NCI-H2196 (cell line): ENCODE measurements around the gene ATF7IP2.
"Not testable (repeated sequence)": the region's sequence is repeated elsewhere in the genome, so short reads cannot be mapped to it uniquely, and the experiment has no call there.

Experiments
- DNase-seq: peaks from one replicate; lab custom pipeline; 2025; ENCODE audit not compliant: unreplicated experiment; lab: John Stamatoyannopoulos, UW

ATF7IP2 gene

DNA sequence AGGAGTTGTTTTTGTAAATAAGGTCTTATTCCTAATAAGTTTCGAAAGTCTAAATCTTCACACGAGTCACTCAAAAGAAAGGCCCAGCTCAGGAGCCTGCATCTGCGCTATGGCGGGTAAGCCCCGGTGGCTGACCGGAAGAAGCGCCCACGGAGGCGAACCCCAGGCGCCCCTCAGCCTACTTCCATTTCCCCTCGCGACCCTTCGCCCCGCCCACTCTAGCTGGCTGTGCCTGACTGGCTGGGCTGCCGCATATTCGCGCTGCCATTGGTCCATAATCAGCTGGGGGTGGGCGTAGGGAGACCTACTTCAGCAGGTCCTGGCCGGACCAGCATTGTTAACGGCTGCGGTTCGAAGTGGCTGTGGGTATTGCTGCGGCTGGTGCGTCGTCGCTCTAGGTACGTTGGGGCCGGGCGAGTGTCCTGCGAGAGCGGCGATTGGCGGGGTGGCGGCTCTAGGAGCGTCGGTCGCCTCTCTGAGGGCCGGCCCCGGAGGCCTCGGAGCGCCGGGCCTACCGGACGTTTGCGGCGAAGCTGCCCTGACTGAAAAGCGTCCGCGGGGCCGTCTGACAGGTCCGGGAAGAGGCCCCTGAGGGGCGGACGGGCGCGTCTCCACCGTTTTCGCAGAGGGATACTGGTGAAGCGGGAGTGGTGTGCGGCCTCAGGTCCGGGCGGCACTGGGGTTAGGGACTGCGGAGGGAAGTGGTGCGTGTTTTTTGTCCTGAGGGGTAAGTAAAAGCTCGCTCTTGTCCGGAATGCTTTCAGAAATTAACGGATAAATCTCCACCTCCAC, at the start of gene ATF7IP2:
TSS of gene ATF7IP2 (plus strand) at position 337 of the 792 bp plus-strand sequence. CDS start 44,560 bp downstream, outside the sequence.
- DNase-seq: no peak

GRCh38 chr16:10338426-10338825, 47.4 kb upstream of the ATF7IP2 start:
- DNase-seq: no peak

DNA sequence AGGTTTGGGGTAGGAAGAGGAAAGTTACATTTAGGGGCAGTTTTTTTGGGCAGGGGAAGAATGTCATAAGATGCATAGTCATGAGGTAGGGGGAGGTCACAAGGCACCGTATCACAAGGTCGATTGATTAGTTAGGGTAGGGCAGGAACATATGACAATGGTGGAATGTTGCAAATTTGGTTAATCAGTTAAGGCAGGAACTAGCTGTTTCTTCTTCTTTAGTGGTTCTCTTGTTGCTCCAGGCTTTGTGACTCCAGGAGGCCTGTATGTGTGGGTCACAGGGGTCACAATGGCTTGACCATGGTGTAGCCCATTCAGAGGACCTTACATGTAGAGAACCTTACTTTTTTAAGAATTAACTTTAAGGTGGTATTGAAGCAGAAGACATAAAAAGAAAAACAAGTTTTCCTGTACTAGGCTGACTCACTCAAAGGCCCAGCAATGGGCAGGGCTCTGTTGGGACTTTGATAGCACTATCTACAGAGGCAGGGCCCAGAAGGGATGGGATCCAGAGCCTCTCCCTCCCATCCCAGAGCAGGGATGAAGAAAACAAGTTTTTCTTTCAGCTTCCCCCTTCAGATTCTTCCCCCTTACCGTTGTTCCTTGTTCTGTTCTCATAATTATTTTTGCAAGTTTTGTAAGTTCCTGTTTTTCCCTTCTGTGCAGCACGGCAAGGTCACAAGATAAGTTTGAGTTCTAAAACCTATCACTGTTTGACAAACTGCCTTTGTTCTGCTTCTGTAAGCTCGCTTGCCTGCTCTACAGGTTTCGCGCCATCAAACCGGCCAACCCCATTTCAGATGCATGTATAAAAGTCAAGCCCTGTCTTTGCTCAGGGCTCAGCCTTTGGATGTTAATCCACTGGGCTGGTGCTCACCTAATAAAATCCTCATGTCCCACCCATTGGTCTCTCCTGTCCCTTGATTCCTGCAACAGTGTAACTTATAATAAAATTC, 45.8 kb upstream of the ATF7IP2 start:
- no peak for DNase-seq

DNA sequence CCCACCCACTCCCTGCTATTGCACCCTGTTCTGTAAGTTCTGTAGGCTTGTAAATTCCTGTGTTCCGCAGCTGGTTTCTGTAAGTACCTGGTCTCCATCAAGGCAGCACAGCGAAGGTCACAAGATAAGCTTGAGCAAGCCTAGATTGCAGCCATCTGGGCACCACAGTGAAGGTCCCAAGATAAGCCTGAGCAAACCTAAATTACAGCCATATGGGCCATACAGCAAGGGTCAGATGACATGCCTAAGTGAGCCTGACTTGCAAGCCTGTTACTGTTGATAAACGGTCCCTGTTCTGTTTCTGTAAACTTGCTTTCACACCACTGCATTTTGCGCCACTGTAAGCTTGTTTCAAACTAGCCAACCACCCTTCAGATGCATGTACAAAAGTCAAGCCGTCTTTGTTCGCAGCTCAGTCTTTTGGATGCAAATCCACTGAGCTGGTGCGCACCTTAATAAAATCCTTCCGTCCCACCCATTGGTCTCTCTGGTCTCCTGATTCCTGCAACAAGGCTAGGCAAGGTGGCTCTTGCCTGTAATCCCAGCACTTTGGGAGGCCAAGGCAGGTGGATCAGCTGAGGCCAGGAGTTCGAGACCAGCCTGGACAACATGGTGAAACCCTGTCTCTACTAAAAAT, 42.6 kb upstream of the ATF7IP2 start:
- DNase-seq: no peak

- not testable (repeated sequence) for DNase-seq
Measured at GRCh38 chr16:10344699-10345098, 41.2 kb upstream of the ATF7IP2 start.

- DNase-seq: no peak
Measured at GRCh38 chr16:10345629-10346028, 40.2 kb upstream of the ATF7IP2 start.

DNA sequence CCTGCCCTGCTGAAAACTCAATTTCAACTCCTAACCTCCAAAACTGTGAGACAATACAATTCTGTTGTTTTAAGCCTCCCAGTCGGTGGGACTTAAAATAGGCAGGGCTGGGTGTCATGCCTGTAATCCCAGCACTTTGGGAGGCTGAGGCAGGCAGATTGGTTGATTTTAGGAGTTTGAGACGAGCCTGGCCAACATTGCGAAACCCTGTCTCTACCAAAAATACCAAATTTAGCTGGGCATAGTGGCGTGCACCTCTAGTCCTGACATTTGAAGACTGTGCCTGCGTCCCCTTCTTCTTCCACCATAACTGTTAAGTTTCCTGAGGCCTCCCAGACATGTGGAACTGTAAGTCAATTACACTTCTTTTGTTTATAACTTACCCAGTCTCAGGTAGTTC, 36.0 kb upstream of the ATF7IP2 start:
- no peak for DNase-seq

GRCh38 chr16:10352262-10352661, 33.6 kb upstream of the ATF7IP2 start:
- no peak for DNase-seq

- DNase-seq: no peak
Measured at GRCh38 chr16:10355589-10355988, 30.3 kb upstream of the ATF7IP2 start.

DNA sequence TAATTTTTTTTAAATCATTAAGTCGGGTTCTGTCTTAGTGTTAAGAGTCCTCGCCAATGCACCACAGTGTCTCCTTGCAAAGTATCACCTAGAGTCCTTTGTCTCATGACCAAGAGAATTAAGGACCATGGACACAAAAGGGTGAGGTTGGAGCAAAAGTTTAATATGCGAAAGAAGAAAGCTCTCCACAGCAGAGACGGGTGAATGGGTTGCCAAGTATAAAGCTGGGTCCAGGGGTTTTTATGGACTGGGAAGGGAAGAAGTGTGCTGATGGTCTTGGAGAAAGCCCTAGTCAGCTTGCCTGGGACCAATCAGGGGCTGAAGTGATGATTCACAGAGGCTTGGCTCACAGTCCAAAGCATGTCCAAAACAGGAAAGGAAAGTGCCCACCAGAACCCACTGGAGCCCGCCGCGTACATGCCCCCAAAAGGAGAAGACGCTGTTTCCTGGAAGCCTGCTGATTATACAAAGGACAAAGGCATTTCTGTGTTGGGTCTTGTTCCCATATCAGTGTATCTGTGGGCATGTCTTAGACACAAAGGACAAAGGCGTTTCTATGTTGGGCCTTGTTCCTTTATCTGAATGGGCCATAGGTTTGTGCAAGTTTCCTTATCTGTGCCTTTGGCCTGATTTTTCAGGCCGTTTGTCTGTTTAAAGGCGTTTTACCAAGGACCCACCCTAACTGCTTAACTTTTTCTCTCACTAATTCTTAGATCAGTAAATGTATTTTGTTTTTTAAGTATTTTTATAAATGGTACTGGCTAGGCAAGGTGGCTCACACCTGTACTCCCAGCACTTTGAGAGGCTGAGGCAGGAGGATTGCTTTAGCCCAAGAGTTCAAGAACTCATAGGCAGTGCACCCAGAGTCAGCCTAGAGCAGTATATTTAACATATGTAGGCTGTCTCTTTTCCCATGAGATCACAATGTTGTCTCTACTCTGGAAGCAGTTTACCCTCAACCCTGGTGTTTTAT, 28.7 kb upstream of the ATF7IP2 start:
- DNase-seq: no peak

DNA sequence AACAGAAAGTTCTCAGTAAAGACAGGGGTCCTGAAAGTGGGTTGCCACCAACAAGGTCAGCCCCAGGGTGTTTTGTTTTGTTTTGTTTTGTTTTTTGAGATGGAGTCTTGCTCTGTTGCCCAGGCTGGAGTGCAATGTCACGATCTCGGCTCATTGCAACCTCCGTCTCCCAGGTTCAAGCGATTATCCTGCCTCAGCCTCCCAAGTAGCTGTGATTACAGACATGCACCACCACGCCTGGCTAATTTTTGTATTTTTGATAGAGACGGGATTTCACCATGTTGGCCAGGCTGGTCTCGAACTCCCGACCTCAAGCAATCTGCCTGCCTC, 24.1 kb upstream of the ATF7IP2 start:
- DNase-seq: not testable (repeated sequence)

GRCh38 chr16:10362077-10362863, 23.6 kb upstream of the ATF7IP2 start:
- DNase-seq: no peak

- DNase-seq: not testable (repeated sequence)
Measured at GRCh38 chr16:10362864-10363197, 23.0 kb upstream of the ATF7IP2 start.

DNA sequence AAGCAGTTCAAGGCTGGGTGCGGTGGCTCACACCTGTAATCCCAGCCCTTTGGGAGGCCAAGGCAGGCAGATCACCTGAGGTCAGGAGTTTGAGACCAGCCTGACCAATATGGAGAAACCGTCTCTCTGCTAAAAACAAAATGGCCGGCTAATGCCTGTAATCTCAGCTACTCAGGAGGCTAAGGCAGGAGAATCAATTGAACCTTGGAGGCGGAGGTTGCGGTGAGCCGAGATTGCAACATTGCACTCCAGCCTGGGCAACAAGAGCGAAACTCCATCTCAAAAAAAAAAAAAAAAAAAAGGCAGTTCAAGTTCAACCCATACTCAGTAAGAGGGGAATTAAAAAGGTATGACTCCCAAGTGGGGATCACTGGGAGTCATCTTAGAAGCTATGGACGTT, 19.2 kb upstream of the ATF7IP2 start:
- DNase-seq: not testable (repeated sequence)

- no peak for DNase-seq
Measured at GRCh38 chr16:10367616-10368188, 18.2 kb upstream of the ATF7IP2 start.

DNA sequence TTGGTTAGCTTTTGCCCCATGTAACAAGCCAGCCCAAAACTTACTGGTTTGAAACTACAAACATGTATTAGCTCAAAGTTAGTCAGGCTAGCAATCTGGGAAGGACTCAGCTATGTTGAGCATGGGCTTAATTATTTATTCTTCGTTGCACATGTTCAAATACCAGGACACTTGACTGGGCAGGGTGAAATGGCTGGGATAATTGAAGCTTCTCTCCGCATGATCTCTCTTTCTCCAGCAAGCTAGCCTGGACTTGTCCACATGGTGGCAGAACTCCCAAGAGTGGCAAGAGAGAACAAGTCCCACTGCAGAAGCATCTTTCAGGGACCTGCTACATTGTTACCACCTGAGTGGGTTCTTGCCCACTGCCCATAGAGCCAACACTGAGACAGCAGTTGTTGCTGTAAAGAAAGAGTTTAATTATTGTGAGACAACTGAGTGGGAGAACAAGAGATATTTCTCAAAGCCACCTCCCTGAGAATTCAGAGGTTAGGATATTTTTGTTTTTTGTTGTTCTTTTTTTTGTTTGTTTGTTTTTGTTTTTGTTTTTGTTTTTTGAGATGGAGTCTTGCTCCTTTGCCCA, 16.8 kb upstream of the ATF7IP2 start:
- DNase-seq: no peak

GRCh38 chr16:10370096-10370726, 15.7 kb upstream of the ATF7IP2 start:
- DNase-seq: no peak

- no peak for DNase-seq
Measured at GRCh38 chr16:10371592-10371991, 14.3 kb upstream of the ATF7IP2 start.

DNA sequence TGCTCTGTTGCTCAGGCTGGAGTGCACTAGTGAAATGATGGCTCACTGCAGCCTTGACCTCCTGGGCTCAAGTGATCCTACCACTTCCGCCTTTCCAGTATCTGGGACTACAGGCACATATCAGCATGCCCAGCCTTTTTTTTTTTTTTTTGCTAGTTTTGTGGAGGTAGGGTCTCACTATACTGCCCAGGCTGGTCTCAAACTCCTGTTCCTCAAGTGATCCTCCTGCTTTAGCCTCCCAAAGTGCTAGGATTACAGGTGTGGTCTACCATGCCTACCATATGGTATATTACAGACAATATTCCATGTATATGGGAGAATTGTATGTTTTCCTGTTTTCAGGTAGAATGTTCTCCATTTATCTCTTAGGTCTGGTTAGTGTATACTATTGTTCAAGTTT, 12.3 kb upstream of the ATF7IP2 start:
- DNase-seq: no peak
